SK-N-SH (cell line): ENCODE results near the gene SLC24A4.

Source experiments
- EZH2phosphoT487 ChIP-seq: fragments of 200-600 bp; sonication (generic); IDR thresholded peaks from 2 replicates; pipeline ENCODE4 v1.6.1; 2017; ENCODE audit warnings: low read depth, mixed run types, mild to moderate bottlenecking, antibody characterized with exemption, moderate library complexity, borderline replicate concordance
- FOXJ3 ChIP-seq: sonication (generic); formaldehyde crosslinking; IDR thresholded peaks from 2 replicates; pipeline ENCODE4 v1.5.1; 2020; ENCODE audit warnings: mild to moderate bottlenecking, missing genetic modification reagents
- FOXM1 ChIP-seq: IDR thresholded peaks from 2 replicates; pipeline ENCODE4 v1.4.0; 2012; ENCODE audit warnings: low read depth, mild to moderate bottlenecking
- GATA2 ChIP-seq: sonication (generic); formaldehyde crosslinking; IDR thresholded peaks from 2 replicates; pipeline ENCODE4 v1.5.0; 2020; ENCODE audit warnings: mild to moderate bottlenecking, missing genetic modification reagents
- IRF3 ChIP-seq: fragments of 150-350 bp; IDR thresholded peaks from 2 replicates; pipeline ENCODE4 v1.6.1; 2016; ENCODE audit warnings: mild to moderate bottlenecking, low read depth, low read length
- JUND ChIP-seq: IDR thresholded peaks from 2 replicates; pipeline ENCODE4 v1.4.0; 2012
- MXI1 ChIP-seq: IDR thresholded peaks from 2 replicates; pipeline ENCODE4 v1.6.1; 2012; ENCODE audit warnings: mild to moderate bottlenecking, low read depth, low read length, improper control_type of control experiment
- NFIC ChIP-seq: IDR thresholded peaks from 2 replicates; pipeline ENCODE4 v1.4.0; 2012; ENCODE audit warnings: borderline replicate concordance
- NRF1 ChIP-seq: IDR thresholded peaks from 2 replicates; pipeline ENCODE4 v1.6.1; 2012; ENCODE audit warnings: low read depth, mild to moderate bottlenecking, low read length
- RCOR1 ChIP-seq: fragments of 150-350 bp; IDR thresholded peaks from 2 replicates; pipeline ENCODE4 v1.6.1; 2017; ENCODE audit warnings: antibody characterized with exemption, low read length
- RFX5 ChIP-seq: IDR thresholded peaks from 2 replicates; pipeline ENCODE4 v1.6.1; 2012; ENCODE audit warnings: mild to moderate bottlenecking, improper control_type of control experiment, low read length
- SIN3A ChIP-seq: IDR thresholded peaks from 2 replicates; pipeline ENCODE4 v1.6.1; 2012; ENCODE audit warnings: low read depth, mild to moderate bottlenecking, low read length, moderate library complexity, borderline replicate concordance
- TF ChIP-seq, protein P1 (sequence below): fragments of 200-600 bp; sonication (generic); IDR thresholded peaks from 2 replicates; pipeline ENCODE4 v1.6.1; 2017; ENCODE audit warnings: antibody characterized with exemption, mild to moderate bottlenecking, moderate library complexity
- TF ChIP-seq, protein P2 (sequence below): IDR thresholded peaks from 2 replicates; pipeline ENCODE4 v1.4.0; 2012; ENCODE audit warnings: low read depth, borderline replicate concordance

- TF ChIP-seq, protein P1, sequence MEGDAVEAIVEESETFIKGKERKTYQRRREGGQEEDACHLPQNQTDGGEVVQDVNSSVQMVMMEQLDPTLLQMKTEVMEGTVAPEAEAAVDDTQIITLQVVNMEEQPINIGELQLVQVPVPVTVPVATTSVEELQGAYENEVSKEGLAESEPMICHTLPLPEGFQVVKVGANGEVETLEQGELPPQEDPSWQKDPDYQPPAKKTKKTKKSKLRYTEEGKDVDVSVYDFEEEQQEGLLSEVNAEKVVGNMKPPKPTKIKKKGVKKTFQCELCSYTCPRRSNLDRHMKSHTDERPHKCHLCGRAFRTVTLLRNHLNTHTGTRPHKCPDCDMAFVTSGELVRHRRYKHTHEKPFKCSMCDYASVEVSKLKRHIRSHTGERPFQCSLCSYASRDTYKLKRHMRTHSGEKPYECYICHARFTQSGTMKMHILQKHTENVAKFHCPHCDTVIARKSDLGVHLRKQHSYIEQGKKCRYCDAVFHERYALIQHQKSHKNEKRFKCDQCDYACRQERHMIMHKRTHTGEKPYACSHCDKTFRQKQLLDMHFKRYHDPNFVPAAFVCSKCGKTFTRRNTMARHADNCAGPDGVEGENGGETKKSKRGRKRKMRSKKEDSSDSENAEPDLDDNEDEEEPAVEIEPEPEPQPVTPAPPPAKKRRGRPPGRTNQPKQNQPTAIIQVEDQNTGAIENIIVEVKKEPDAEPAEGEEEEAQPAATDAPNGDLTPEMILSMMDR: no peak
- TF ChIP-seq RCOR1 (no peak), EZH2phosphoT487 (no peak), GATA2 (CRISPR knock-in tag) (no peak), NFIC (no peak), FOXM1 (no peak), SIN3A (no peak), NRF1 (no peak), IRF3 (no peak), JUND (no peak), MXI1 (no peak), FOXJ3 (no peak), RFX5 (no peak)
- TF ChIP-seq, protein P2, sequence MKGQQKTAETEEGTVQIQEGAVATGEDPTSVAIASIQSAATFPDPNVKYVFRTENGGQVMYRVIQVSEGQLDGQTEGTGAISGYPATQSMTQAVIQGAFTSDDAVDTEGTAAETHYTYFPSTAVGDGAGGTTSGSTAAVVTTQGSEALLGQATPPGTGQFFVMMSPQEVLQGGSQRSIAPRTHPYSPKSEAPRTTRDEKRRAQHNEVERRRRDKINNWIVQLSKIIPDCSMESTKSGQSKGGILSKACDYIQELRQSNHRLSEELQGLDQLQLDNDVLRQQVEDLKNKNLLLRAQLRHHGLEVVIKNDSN: no peak
Observed at GRCh38 chr14:92542766-92543554, 220.0 kb downstream of the SLC24A4 start.
